ENCODE measurements around the gene PAK2. TPM values are rescaled to one million over a fixed set of nuclear protein-coding genes. Genes with fewer than 3 reads are reported as not detected.

Gene PAK2
- total RNA-seq, 1 experiment from 2014 or later, result 69.6 TPM

GRCh38 chr3:196694202-196694638, 45.4 kb upstream of the PAK2 start:
- H4K20me1 ChIP-seq (ENCODE audit: insufficient read depth), result no peaks in the 10 kb centered on the region
- no peaks in the 10 kb centered on the region for H3K4me1 ChIP-seq (ENCODE audit: control insufficient read depth in 1 of 2, insufficient read depth in 2 of 2, low read length in 2 of 2)
- CTCF ChIA-PET, result interaction anchor here (0.9 to 1.6 kb wide), 3 partner anchors 9 to 171 kb away, joined by 3 to 6 read pairs (median 5); no protein-coding TSS in a partner anchor
- RAD21 ChIA-PET (ENCODE audit: low non-redundant PET in 1 of 2, low total read pairs in 2 of 2, uncharacterized antibody in 2 of 2, unreplicated experiment in 2 of 2), result interaction anchor here in 1 of 2 experiments (0.6 kb wide), 1 partner anchor 85 kb away, joined by 3 read pairs; no protein-coding TSS in a partner anchor
- H3K4me3 ChIP-seq (replicated peaks in 1 of 2; ENCODE audit: low read depth in 1 of 2, low read length in 2 of 2), result no peak overlapping the region
- BruUV-seq (replicated peaks), result no TSS peak
- H3K36me3 ChIP-seq (ENCODE audit: control insufficient read depth in 1 of 2, insufficient read depth in 2 of 2, low read length in 2 of 2), result no peaks in the 10 kb centered on the region
- H3K27ac ChIP-seq (ENCODE audit: low read depth, low read length), result no peak overlapping the region
- H3K9me3 ChIP-seq (ENCODE audit: control insufficient read depth in 1 of 2, insufficient read depth in 1 of 2, low read depth in 1 of 2, low read length in 2 of 2), result no peaks in the 10 kb centered on the region
- no peak overlapping the region for H2AFZ ChIP-seq (ENCODE audit: low read depth, low read length, poor library complexity, severe bottlenecking)
- intact Hi-C loops (cut with micrococcal nuclease), result no loop called here
- no peaks in the 10 kb centered on the region for H3K9me2 ChIP-seq (ENCODE audit: insufficient read depth)
- H3K27me3 ChIP-seq (ENCODE audit: insufficient read depth, low read length), result no peaks in the 10 kb centered on the region
- peak; percentile 20; the same call in 1 of the 2 replicates for TF ChIP-seq RAD21 (IDR thresholded peaks at IDR 0.05; ENCODE audit: low read depth)
- peak; percentile 52 for TF ChIP-seq EGR1 (IDR thresholded peaks at IDR 0.05; ENCODE audit: low read depth)
- no peak for TF ChIP-seq SP1 (IDR thresholded peaks at IDR 0.05; ENCODE audit: low read depth)
- TF ChIP-seq ATF3 (IDR thresholded peaks at IDR 0.05), result no peak
- POLR2A ChIA-PET, result no interaction called here
- DNase-seq (ENCODE audit: low read depth, low spot score) (no peak), ATAC-seq (peak; percentile 36; the same call in 1 of the 2 replicates)
- H3K9ac ChIP-seq (ENCODE audit: low read length), result no peak overlapping the region
- no peaks in the 10 kb centered on the region for H3K79me2 ChIP-seq (ENCODE audit: insufficient read depth, low read length)
- no peak overlapping the region for H3K4me2 ChIP-seq (ENCODE audit: low read length)

DNA sequence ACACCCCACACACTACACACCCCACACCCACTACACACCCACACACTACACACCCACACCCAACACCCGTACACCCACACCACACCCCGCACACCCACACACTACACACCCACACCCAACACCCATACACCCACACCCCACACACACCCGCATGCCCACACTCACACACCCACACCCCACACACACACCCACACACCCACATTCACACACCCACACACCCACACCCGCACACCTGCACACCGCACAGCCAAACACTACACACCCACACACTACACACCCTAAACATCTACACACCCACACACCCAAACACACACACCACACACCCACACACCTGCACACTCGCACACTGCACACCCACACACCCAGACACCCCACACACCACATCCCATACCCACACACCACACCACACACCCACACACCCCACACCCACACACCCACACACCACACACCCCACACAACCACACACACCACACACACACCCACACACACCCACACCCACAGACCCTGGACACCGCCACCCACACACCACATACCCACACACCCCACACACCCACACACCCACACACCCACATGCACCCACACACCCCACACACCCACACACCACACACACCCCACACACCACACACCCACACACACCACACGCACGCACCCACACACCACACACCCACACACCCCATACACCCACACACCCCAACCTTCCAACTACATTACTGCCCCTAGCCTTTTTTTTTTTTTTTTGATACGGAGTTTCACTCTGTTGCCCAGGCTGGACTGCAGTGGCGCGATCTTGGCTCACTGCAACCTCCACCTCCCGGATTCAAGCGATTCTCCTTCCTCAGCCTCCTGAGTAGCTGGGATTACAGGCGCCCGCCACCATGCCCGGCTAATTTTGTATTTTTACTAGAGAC, 44.5 kb upstream of the PAK2 start:
- Histone ChIP-seq H3K9me2 (ENCODE audit: insufficient read depth) (no peaks in the 10 kb centered on the region), H3K4me2 (ENCODE audit: low read length) (no peak overlapping the region), H3K4me3 (replicated peaks in 1 of 2; ENCODE audit: low read depth in 1 of 2, low read length in 2 of 2) (no peak overlapping the region), H2AFZ (ENCODE audit: low read depth, low read length, poor library complexity, severe bottlenecking) (no peak overlapping the region), H3K27me3 (ENCODE audit: insufficient read depth, low read length) (no peaks in the 10 kb centered on the region), H3K27ac (ENCODE audit: low read depth, low read length) (no peak overlapping the region; the same call in 1 of the 2 replicates), H3K79me2 (ENCODE audit: insufficient read depth, low read length) (no peaks in the 10 kb centered on the region), H4K20me1 (ENCODE audit: insufficient read depth) (no peaks in the 10 kb centered on the region), H3K4me1 (ENCODE audit: control insufficient read depth in 1 of 2, insufficient read depth in 2 of 2, low read length in 2 of 2) (no peaks in the 10 kb centered on the region), H3K9me3 (ENCODE audit: control insufficient read depth in 1 of 2, insufficient read depth in 1 of 2, low read depth in 1 of 2, low read length in 2 of 2) (no peaks in the 10 kb centered on the region), H3K9ac (ENCODE audit: low read length) (no peak overlapping the region), H3K36me3 (ENCODE audit: control insufficient read depth in 1 of 2, insufficient read depth in 2 of 2, low read length in 2 of 2) (no peaks in the 10 kb centered on the region)
- ATAC-seq (no peak; the same call in 1 of the 2 replicates), DNase-seq (ENCODE audit: low read depth, low spot score) (no peak)
- ChIA-PET POLR2A (interaction anchor here (1.2 kb wide), 1 partner anchor 44 kb away, joined by 3 read pairs; the partner anchor contains the start of gene PAK2), RAD21 (ENCODE audit: low non-redundant PET in 1 of 2, low total read pairs in 2 of 2, uncharacterized antibody in 2 of 2, unreplicated experiment in 2 of 2) (no interaction called here), CTCF (no interaction called here)
- intact Hi-C loops (cut with micrococcal nuclease), result no loop called here
- no TSS peak for BruUV-seq (replicated peaks)
- no peak for TF ChIP-seq SP1 (IDR thresholded peaks at IDR 0.05; ENCODE audit: low read depth)
- 0 out of 2 replicates have a peak, but pooled peaks have one; percentile 29 for TF ChIP-seq EGR1 (IDR thresholded peaks at IDR 0.05; ENCODE audit: low read depth)

Data from HCT116 (cell line).